Hepatocyte (in vitro differentiated cells): ENCODE measurements around the gene ELOA2. TPM values are rescaled to one million over a fixed set of nuclear protein-coding genes. Genes with fewer than 3 reads are reported as not detected.
"Not testable (repeated sequence)": the region's sequence is repeated elsewhere in the genome, so short reads cannot be mapped to it uniquely, and the experiment has no call there.

Experiments
- DNase-seq: peaks from one replicate; pipeline ENCODE4 v3.0.0-alpha.2; 2016; ENCODE audit warnings: low spot score
- H2AFZ ChIP-seq: fragments of 200-600 bp; sonication (generic); 2 replicates; pipeline ENCODE4 v1.6.0; 2016; ENCODE audit warnings: antibody characterized with exemption, mild to moderate bottlenecking
- H3K27ac ChIP-seq: fragments of 200-600 bp; sonication (generic); 2 replicates; pipeline ENCODE4 v1.5.1; 2016; ENCODE audit warnings: mild to moderate bottlenecking
- H3K27me3 ChIP-seq: fragments of 200-600 bp; sonication (generic); 2 replicates; pipeline ENCODE4 v1.6.1; 2016
- H3K36me3 ChIP-seq: fragments of 200-600 bp; sonication (generic); replicated peaks from 2 replicates; pipeline ENCODE4 v1.5.1; 2016; ENCODE audit warnings: low read depth; ENCODE audit not compliant: insufficient read depth
- H3K4me1 ChIP-seq: fragments of 200-600 bp; sonication (generic); 2 replicates; pipeline ENCODE4 v1.5.1; 2016; ENCODE audit warnings: mild to moderate bottlenecking, moderate library complexity; ENCODE audit not compliant: insufficient read depth
- H3K4me2 ChIP-seq: fragments of 200-600 bp; sonication (generic); 2 replicates; pipeline ENCODE4 v1.6.0; 2016
- H3K4me3 ChIP-seq: fragments of 200-600 bp; sonication (generic); 2 replicates; pipeline ENCODE4 v1.5.1; 2016; ENCODE audit warnings: mild to moderate bottlenecking
- H3K79me2 ChIP-seq: fragments of 200-600 bp; sonication (generic); 2 replicates; pipeline ENCODE4 v1.6.0; 2017; ENCODE audit warnings: mild to moderate bottlenecking
- H3K9me2 ChIP-seq: fragments of 200-600 bp; sonication (generic); replicated peaks from 2 replicates; pipeline ENCODE4 v1.6.0; 2017; ENCODE audit warnings: mild to moderate bottlenecking; ENCODE audit not compliant: insufficient read depth
- H3K9me3 ChIP-seq: fragments of 200-600 bp; sonication (generic); 2 replicates; pipeline ENCODE4 v1.5.1; 2016; ENCODE audit warnings: low read depth, mild to moderate bottlenecking
- H4K20me1 ChIP-seq: fragments of 200-600 bp; sonication (generic); 2 replicates; pipeline ENCODE4 v1.6.0; 2016; ENCODE audit warnings: mild to moderate bottlenecking; ENCODE audit not compliant: insufficient read depth, poor library complexity, severe bottlenecking
- EZH2 ChIP-seq: fragments of 200-600 bp; sonication (generic); IDR thresholded peaks from 2 replicates; pipeline ENCODE4 v1.6.1; 2016; ENCODE audit warnings: antibody characterized with exemption, mild to moderate bottlenecking, borderline replicate concordance
- EZH2phosphoT487 ChIP-seq: fragments of 200-600 bp; sonication (generic); IDR thresholded peaks from one replicate; pipeline ENCODE4 v1.6.1; 2018; ENCODE audit warnings: antibody characterized with exemption, mild to moderate bottlenecking, low read depth, moderate library complexity; ENCODE audit not compliant: unreplicated experiment, severe bottlenecking
- WGBS: methylation state at CpG from one replicate; pipeline ENCODE4 v1.1.6; 2016; ENCODE audit warnings: low lambda C conversion rate; ENCODE audit errors: missing lambda C conversion rate; 5-methylcytosine and 5-hydroxymethylcytosine counted together
- polyA plus RNA-seq: library from polyadenylated mRNA; unstranded; fragments of >200 nt; fragmentation: Nextera tagmentation; extraction: Ambion mirVana; gene quantifications from 2 replicates; pipeline ENCODE4 v1.2.1, GENCODE V29; 2016
- total RNA-seq: library from RNA; depleted of rRNA; stranded (reverse); fragments of >200 nt; gene quantifications from 2 replicates; pipeline ENCODE4 v1.2.3, GENCODE V29; 2014
- TF ChIP-seq, protein P1 (sequence below): fragments of 200-600 bp; sonication (generic); IDR thresholded peaks from 2 replicates; pipeline ENCODE4 v1.5.1; 2016; ENCODE audit warnings: antibody characterized with exemption, mild to moderate bottlenecking; ENCODE audit not compliant: poor library complexity

The ELOA2 gene
- total and polyA plus RNA-seq, 2 experiments from 2014 or later: 0.31 TPM; not detected in 1

DNA sequence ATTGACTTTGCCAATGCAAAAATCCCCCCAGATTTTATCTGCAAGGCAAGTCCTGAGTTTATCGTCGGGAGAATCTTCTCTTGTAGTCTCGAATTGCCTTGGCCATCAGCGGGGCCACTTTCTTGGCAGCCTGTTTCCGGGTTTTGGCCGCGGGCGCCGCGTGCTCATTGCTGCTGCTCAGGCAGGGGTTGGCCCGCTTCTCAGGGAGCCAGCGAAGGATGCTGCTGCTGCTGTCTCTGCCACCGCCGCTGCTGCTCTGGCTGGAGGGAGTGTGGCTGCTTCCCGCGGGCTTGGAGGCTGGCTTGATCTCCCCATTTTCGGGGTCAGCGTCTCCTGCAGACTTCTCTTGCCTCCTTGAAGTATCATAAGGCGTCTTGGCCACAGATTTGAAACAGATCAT lies 2.5 kb downstream of the ELOA2 start:
- no peaks in the 10 kb centered on the region for H3K9me2 ChIP-seq
- no peaks in the 10 kb centered on the region for H3K79me2 ChIP-seq
- no peak overlapping the region for H3K4me3 ChIP-seq
- TF ChIP-seq EZH2phosphoT487 (no peak), EZH2 (no peak)
- TF ChIP-seq, protein P1, sequence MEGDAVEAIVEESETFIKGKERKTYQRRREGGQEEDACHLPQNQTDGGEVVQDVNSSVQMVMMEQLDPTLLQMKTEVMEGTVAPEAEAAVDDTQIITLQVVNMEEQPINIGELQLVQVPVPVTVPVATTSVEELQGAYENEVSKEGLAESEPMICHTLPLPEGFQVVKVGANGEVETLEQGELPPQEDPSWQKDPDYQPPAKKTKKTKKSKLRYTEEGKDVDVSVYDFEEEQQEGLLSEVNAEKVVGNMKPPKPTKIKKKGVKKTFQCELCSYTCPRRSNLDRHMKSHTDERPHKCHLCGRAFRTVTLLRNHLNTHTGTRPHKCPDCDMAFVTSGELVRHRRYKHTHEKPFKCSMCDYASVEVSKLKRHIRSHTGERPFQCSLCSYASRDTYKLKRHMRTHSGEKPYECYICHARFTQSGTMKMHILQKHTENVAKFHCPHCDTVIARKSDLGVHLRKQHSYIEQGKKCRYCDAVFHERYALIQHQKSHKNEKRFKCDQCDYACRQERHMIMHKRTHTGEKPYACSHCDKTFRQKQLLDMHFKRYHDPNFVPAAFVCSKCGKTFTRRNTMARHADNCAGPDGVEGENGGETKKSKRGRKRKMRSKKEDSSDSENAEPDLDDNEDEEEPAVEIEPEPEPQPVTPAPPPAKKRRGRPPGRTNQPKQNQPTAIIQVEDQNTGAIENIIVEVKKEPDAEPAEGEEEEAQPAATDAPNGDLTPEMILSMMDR: no peak
- 96% methylated on average over 19 of the region's 19 CpGs for WGBS
- H3K4me1 ChIP-seq: no peaks in the 10 kb centered on the region
- no peak overlapping the region for H2AFZ ChIP-seq
- no peaks in the 10 kb centered on the region for H3K36me3 ChIP-seq
- no peaks in the 10 kb centered on the region for H3K27me3 ChIP-seq
- no peak overlapping the region for H3K4me2 ChIP-seq
- H4K20me1 ChIP-seq: no peaks in the 10 kb centered on the region
- DNase-seq: no peak
- no peaks in the 10 kb centered on the region for H3K9me3 ChIP-seq
- no peak overlapping the region for H3K27ac ChIP-seq

DNA sequence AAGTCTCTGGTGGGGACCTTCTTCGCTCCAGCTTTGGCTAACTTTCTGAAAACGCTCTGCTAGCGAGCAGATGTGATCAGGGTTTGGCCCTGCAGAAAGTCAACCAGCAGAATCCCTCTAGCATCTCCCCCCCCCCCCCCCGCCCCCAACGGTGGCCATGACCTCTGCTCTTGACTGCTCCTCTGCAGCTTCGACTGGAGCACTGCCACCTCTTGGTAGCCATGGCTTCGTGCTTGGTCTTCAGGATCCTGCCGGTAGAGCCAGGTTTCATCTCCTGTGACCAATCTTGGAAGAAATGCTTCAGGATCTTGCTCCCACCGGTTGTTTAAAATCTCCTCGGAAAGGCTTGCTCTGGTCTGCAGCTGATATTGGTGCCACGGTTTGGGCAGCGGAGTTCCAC lies 4.5 kb downstream of the ELOA2 start:
- not testable (repeated sequence) for H3K79me2 ChIP-seq, H3K4me3 ChIP-seq, H3K36me3 ChIP-seq, H3K27me3 ChIP-seq, H3K9me3 ChIP-seq, H4K20me1 ChIP-seq, H3K27ac ChIP-seq, H3K4me1 ChIP-seq, H2AFZ ChIP-seq, DNase-seq, H3K4me2 ChIP-seq, H3K9me2 ChIP-seq
- 91% methylated on average over 6 of the region's 12 CpGs for WGBS

DNA sequence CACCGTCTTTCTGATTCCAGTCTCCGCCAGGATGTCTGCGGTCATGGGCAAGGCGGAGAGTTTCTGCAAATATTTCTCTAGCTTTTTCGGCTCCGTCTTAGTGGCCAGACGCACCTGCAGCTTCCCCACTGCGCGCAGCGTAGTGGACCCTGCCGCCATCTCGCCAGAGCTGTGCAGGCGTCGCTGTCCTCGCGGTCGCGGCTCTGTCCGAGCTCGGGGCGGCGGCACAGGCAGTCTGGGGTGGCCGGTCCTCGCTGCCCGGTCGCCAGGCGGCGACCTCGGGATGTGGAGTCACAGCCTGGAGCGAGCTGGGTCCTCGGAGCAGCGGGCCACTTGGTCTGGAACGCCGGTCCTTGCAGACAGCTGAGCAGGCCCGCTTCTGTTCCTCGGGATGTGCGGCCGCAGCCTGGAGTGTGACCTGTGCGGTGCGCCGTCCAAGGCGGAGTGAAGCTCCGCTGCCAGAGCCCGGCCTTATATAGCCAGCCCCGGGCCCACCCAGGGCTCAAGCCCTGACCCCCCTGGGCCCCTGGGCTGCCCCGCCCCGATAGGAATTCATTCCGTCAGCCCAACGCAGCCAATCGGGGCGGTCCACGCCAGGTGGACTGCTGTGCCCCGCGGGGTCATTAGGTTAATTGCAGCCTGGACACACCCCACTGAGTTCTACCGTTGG lies 5.6 kb downstream of the ELOA2 start:
- not testable (repeated sequence) for H3K79me2 ChIP-seq, H3K9me2 ChIP-seq, H4K20me1 ChIP-seq, H3K27me3 ChIP-seq, H3K9me3 ChIP-seq, H3K4me1 ChIP-seq, H2AFZ ChIP-seq, H3K4me2 ChIP-seq, H3K27ac ChIP-seq, H3K36me3 ChIP-seq, DNase-seq, H3K4me3 ChIP-seq
- WGBS: no CpG with 5 or more reads among the region's 55 CpGs

DNA sequence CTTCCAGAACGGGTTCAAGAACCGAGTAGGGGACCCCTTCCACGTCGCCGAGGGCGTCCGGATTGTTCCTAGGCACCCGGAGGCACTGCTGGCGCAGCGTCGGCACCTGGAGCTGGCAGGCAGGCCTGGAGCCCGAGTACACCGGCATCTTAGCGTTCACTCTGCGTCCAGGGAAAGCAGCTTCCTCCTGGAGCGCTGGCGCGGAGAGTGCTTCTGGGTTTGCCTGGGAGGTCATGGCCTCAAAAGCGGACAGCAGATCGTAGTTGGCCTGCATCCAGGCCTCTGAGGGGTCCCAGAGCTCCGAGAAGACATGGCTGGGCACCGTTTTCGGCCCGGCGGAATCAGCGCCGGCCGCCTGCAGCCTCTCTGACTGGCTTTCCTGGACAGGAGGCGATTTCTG lies 6.7 kb downstream of the ELOA2 start:
- H3K79me2 ChIP-seq: not testable (repeated sequence)

DNA sequence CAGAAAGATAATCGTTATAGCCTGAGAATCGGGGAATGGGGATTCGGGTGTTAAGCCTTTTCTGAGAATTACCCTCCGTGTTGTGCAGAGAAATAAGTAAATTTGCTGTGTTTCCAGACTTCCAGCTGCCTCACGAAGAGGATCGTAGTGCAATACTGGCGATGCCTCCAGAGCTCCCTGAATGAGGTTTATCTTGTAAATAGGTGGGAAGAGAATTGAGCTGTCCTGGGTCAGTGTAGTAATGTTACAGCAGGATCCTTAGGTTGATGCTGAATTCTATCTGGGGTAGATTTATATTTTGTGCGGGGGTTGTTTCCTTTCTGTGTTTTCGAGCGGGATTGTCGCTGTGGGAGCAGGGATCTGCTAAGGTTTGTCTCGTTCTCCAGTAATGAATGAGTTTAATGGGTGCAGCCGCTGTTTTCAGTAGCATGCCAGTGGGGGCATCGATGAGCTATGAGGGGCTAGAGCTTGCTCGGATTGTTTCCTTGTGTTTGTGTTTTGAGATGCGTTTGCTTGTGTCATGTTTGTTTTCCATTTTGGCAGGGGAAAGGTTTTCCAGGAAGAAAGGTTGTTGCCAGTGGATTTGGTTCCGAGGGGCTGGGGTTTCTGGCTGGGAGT lies 9.8 kb downstream of the ELOA2 start:
- not testable (repeated sequence) for H3K4me2 ChIP-seq, H2AFZ ChIP-seq, H3K79me2 ChIP-seq, H3K4me1 ChIP-seq, H3K9me3 ChIP-seq, H3K27me3 ChIP-seq, H3K9me2 ChIP-seq, H4K20me1 ChIP-seq, DNase-seq, H3K36me3 ChIP-seq, H3K4me3 ChIP-seq, H3K27ac ChIP-seq
- 93% methylated on average over 11 of the region's 17 CpGs for WGBS

More for the DNA sequence above, 6.7 kb downstream of the ELOA2 start:
- not testable (repeated sequence) for H3K36me3 ChIP-seq, H3K4me2 ChIP-seq, H3K9me3 ChIP-seq, H3K4me1 ChIP-seq, H3K27me3 ChIP-seq, DNase-seq, H3K4me3 ChIP-seq, H3K27ac ChIP-seq, H3K9me2 ChIP-seq, H2AFZ ChIP-seq, H4K20me1 ChIP-seq
- WGBS: 99% methylated on average over 11 of the region's 29 CpGs

DNA sequence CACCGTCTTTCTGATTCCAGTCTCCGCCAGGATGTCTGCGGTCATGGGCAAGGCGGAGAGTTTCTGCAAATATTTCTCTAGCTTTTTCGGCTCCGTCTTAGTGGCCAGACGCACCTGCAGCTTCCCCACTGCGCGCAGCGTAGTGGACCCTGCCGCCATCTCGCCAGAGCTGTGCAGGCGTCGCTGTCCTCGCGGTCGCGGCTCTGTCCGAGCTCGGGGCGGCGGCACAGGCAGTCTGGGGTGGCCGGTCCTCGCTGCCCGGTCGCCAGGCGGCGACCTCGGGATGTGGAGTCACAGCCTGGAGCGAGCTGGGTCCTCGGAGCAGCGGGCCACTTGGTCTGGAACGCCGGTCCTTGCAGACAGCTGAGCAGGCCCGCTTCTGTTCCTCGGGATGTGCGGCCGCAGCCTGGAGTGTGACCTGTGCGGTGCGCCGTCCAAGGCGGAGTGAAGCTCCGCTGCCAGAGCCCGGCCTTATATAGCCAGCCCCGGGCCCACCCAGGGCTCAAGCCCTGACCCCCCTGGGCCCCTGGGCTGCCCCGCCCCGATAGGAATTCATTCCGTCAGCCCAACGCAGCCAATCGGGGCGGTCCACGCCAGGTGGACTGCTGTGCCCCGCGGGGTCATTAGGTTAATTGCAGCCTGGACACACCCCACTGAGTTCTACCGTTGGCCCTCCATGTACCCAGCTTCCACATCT lies 11.5 kb downstream of the ELOA2 start:
- WGBS: no CpG with 5 or more reads among the region's 55 CpGs
- not testable (repeated sequence) for H3K79me2 ChIP-seq, H3K36me3 ChIP-seq, H3K27ac ChIP-seq, H3K4me2 ChIP-seq, DNase-seq, H3K9me2 ChIP-seq, H2AFZ ChIP-seq, H3K4me1 ChIP-seq, H3K4me3 ChIP-seq, H3K27me3 ChIP-seq, H3K9me3 ChIP-seq, H4K20me1 ChIP-seq

DNA sequence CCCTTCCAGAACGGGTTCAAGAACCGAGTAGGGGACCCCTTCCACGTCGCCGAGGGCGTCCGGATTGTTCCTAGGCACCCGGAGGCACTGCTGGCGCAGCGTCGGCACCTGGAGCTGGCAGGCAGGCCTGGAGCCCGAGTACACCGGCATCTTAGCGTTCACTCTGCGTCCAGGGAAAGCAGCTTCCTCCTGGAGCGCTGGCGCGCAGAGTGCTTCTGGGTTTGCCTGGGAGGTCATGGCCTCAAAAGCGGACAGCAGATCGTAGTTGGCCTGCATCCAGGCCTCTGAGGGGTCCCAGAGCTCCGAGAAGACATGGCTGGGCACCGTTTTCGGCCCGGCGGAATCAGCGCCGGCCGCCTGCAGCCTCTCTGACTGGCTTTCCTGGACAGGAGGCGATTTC lies 12.6 kb downstream of the ELOA2 start:
- not testable (repeated sequence) for H3K4me2 ChIP-seq, H3K36me3 ChIP-seq, H3K27ac ChIP-seq, H3K79me2 ChIP-seq, H2AFZ ChIP-seq, H3K4me3 ChIP-seq, H3K27me3 ChIP-seq, H3K4me1 ChIP-seq, H4K20me1 ChIP-seq, DNase-seq, H3K9me2 ChIP-seq, H3K9me3 ChIP-seq
- WGBS: 98% methylated on average over 18 of the region's 29 CpGs
